Type B pancreatic cell (in vitro differentiated cells): ENCODE results near the gene NEU2. TPM values are rescaled to one million over a fixed set of nuclear protein-coding genes. Genes with fewer than 3 reads are reported as not detected.

Source experiments
- DNase-seq: peaks from one replicate; pipeline ENCODE4 v3.0.0; 2021; ENCODE audit warnings: mixed read lengths; ENCODE audit not compliant: unreplicated experiment; ENCODE audit errors: extremely low spot score
- H3K27ac Mint-ChIP-seq: 2 replicates; pipeline ENCODE4 v1.8.0; 2021; ENCODE audit warnings: mild to moderate bottlenecking, mixed read lengths
- H3K27me3 Mint-ChIP-seq: 2 replicates; pipeline ENCODE4 v1.8.0; 2021; ENCODE audit warnings: mixed read lengths
- H3K36me3 Mint-ChIP-seq: 2 replicates; pipeline ENCODE4 v1.8.0; 2021; ENCODE audit warnings: mixed read lengths
- H3K4me1 Mint-ChIP-seq: one replicate; pipeline ENCODE4 v1.8.0; 2021; ENCODE audit warnings: mixed read lengths; ENCODE audit not compliant: unreplicated experiment
- H3K4me3 Mint-ChIP-seq: 2 replicates; pipeline ENCODE4 v1.8.0; 2021; ENCODE audit warnings: mild to moderate bottlenecking, mixed read lengths
- H3K9me3 Mint-ChIP-seq: 2 replicates; pipeline ENCODE4 v1.8.0; 2021; ENCODE audit warnings: mixed read lengths
- total RNA-seq: library from RNA; stranded (reverse); gene quantifications from 2 replicates; pipeline ENCODE4 v1.2.1, GENCODE V29; 2021; ENCODE audit warnings: low replicate concordance
- TF ChIP-seq, protein P1 (sequence below): fragments of 200-600 bp; sonication (generic); conservative IDR thresholded peaks from 2 replicates; pipeline ENCODE4 v1.5.0; 2021; ENCODE audit warnings: antibody characterized with exemption, mild to moderate bottlenecking

Gene NEU2
- total RNA-seq, 1 donor from 2014 or later, result not detected

DNA sequence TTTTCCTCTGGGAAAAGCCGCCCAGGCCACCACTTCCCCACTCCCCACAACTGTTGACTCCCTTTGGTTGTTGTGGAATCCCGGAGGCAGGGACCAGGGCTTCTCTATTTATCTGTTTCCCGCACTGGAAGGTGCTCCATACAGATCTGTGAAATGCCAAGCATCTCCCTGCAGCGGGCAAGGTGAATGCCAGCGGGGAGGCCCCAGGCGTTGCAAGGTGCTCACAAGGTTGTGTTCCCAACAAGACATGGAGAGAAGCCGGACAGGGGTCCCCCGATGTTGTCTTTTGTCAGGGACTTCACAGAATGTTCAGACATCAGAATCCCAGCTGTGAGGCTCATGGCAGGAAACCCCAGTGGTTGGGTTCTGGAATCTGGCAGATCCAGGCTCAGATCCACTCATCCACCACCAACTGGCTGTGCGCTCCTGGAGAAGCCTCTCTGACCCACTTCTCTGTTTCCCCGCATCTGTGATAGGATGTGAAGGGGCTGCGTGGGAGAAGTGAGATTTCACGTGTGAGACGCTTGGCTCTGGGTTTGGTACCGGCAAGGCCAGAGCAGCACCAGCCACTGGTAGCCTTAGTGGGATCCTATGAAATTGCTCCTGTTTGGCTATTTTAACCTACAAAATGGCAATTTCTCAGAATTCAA lies 8.6 kb upstream of the NEU2 start:
- Mint-ChIP-seq H3K4me3 (no peak overlapping the region), H3K9me3 (no peaks in the 10 kb centered on the region), H3K4me1 (no peaks in the 10 kb centered on the region), H3K27me3 (no peaks in the 10 kb centered on the region), H3K27ac (no peak overlapping the region), H3K36me3 (no peaks in the 10 kb centered on the region)
- TF ChIP-seq, protein P1, sequence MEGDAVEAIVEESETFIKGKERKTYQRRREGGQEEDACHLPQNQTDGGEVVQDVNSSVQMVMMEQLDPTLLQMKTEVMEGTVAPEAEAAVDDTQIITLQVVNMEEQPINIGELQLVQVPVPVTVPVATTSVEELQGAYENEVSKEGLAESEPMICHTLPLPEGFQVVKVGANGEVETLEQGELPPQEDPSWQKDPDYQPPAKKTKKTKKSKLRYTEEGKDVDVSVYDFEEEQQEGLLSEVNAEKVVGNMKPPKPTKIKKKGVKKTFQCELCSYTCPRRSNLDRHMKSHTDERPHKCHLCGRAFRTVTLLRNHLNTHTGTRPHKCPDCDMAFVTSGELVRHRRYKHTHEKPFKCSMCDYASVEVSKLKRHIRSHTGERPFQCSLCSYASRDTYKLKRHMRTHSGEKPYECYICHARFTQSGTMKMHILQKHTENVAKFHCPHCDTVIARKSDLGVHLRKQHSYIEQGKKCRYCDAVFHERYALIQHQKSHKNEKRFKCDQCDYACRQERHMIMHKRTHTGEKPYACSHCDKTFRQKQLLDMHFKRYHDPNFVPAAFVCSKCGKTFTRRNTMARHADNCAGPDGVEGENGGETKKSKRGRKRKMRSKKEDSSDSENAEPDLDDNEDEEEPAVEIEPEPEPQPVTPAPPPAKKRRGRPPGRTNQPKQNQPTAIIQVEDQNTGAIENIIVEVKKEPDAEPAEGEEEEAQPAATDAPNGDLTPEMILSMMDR, result no peak
- no peak for DNase-seq

DNA sequence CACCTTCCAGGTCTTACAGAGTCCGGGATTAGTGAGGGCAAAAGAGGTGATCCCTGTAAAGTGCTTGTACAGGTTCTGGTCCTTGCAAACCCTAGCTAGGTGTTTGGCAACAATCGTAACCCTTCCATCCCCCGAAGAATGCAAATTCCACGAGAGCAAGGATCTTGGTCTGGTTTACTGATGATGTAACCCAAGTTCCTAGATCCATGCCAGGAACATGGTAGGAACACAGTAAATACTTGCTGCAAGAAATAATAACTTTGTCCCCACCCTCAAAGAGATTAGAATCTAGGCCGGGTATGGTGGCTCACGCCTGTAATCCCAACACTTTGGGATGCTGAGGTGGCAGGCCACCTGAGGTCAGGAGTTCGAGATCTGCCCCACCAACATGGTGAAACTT lies 6.8 kb upstream of the NEU2 start:
- Mint-ChIP-seq H3K27ac (no peak overlapping the region), H3K4me3 (no peak overlapping the region), H3K27me3 (no peaks in the 10 kb centered on the region), H3K9me3 (no peaks in the 10 kb centered on the region), H3K4me1 (no peaks in the 10 kb centered on the region), H3K36me3 (no peaks in the 10 kb centered on the region)
- TF ChIP-seq, protein P1, result no peak
- DNase-seq, result no peak

- peaks cover 5% of the 10 kb centered on the region for H3K4me1 Mint-ChIP-seq
- DNase-seq, result no peak
- no peak overlapping the region for H3K27ac Mint-ChIP-seq
- H3K27me3 Mint-ChIP-seq, result no peaks in the 10 kb centered on the region
- peak overlapping the region; percentile 7 for H3K4me3 Mint-ChIP-seq
- H3K9me3 Mint-ChIP-seq, result no peaks in the 10 kb centered on the region
- TF ChIP-seq, protein P1, result no peak
- H3K36me3 Mint-ChIP-seq, result no peaks in the 10 kb centered on the region
These were observed 6.2 kb upstream of the NEU2 start for GRCh38 chr2:233026198-233026813.

GRCh38 chr2:233029321-233029720 lies 3.2 kb upstream of the NEU2 start:
- no peak overlapping the region for H3K27ac Mint-ChIP-seq
- no peak for DNase-seq

DNA sequence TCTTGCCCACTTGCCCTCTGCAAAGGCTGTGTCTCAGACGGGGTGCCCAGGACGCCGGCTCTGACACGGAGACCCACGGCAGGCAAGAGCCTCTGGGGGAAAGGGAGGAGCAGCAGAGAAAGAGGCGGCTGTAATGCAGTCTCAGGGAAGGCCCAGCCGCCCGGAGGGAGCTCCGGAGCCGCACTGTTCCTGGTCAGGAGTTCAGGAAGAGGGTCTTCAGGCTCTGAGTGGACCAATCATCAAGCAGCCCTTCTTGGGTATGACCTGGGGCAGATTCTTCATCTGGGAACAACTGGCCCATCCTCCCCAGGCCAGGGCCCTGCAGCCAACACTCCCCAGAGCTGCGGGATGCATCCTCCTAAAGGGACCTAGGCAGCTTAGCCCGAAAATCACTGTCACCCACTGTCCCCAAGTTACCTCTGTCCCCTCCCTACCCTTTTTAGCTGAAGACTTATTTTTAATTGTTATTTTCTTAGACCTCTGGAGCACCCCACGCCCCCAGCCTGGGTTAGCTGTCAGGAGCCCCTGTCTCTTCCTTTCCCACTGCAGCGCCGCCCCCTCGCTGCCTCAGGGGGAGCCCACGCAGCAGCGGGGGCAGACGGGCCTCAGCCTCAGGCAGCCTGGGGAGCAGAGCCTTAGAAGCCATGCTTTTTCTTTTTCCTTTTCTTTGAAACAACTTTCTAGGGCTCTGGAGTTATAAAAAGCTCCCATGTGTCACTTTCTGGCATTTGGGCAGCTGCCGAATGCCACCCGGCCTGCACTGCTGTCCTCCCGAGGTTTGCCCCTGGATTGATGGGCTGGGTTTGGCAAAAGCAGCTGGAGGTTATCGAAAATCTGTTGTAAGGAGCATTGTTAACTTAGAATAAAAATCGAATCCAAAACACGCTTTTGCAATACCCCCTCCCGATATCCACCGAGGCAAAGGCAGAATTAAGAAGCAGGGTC lies 644 bp upstream of the NEU2 start:
- H3K27ac Mint-ChIP-seq, result no peak overlapping the region
- no peaks in the 10 kb centered on the region for H3K9me3 Mint-ChIP-seq
- H3K27me3 Mint-ChIP-seq, result no peaks in the 10 kb centered on the region

More at GRCh38 chr2:233029321-233029720, 3.2 kb upstream of the NEU2 start:
- TF ChIP-seq, protein P1, result no peak
- H3K36me3 Mint-ChIP-seq, result no peaks in the 10 kb centered on the region
- H3K9me3 Mint-ChIP-seq, result no peaks in the 10 kb centered on the region
- H3K4me3 Mint-ChIP-seq, result no peak overlapping the region
- peaks cover 6% of the 10 kb centered on the region for H3K4me1 Mint-ChIP-seq
- H3K27me3 Mint-ChIP-seq, result no peaks in the 10 kb centered on the region

More for the DNA sequence above, 644 bp upstream of the NEU2 start:
- DNase-seq, result no peak
- Mint-ChIP-seq H3K4me3 (no peak overlapping the region), H3K4me1 (peaks cover 6% of the 10 kb centered on the region), H3K36me3 (no peaks in the 10 kb centered on the region)
- TF ChIP-seq, protein P1, result no peak
